GM06990 (cell line): Measurements from ENCODE around the gene GSTM1.

Experiments used
- DNase-seq: peaks from one replicate; pipeline ENCODE4 v3.0.0-alpha.2; 2011; ENCODE audit not compliant: insufficient read length; ENCODE audit errors: extremely low read depth
- H3K27me3 ChIP-seq: replicated peaks from 2 replicates; pipeline ENCODE4 v1.6.0; 2011; ENCODE audit warnings: low read length; ENCODE audit not compliant: control insufficient read depth, insufficient read depth
- H3K36me3 ChIP-seq: 2 replicates; pipeline ENCODE4 v1.5.1; 2011; ENCODE audit warnings: low read length; ENCODE audit not compliant: control insufficient read depth, insufficient read depth
- H3K4me3 ChIP-seq: replicated peaks from 2 replicates; pipeline ENCODE4 v1.5.1; 2011; ENCODE audit warnings: low read depth, mild to moderate bottlenecking, control low read depth, low read length
- CTCF ChIP-seq: IDR thresholded peaks from 2 replicates; pipeline ENCODE4 v1.5.1; 2011; ENCODE audit warnings: low read length, control low read depth, mild to moderate bottlenecking, inconsistent platforms; ENCODE audit not compliant: insufficient read depth, poor library complexity, severe bottlenecking

GSTM1 gene

GRCh38 chr1:109733236-109733870 lies 45.7 kb downstream of the GSTM1 start:
- DNase-seq = no peak
- Histone ChIP-seq H3K36me3 (no peaks in the 10 kb centered on the region), H3K4me3 (no peak overlapping the region), H3K27me3 (peaks cover 2% of the 10 kb centered on the region; the same call in 1 of the 2 replicates)
- TF ChIP-seq CTCF = no peak

GRCh38 chr1:109739738-109740614 lies 52.4 kb downstream of the GSTM1 start:
- Histone ChIP-seq H3K4me3 (no peak overlapping the region), H3K27me3 (peaks cover 6% of the 10 kb centered on the region), H3K36me3 (no peaks in the 10 kb centered on the region)
- no peak for TF ChIP-seq CTCF
- DNase-seq = peak; percentile 33

- DNase-seq = no peak
- TF ChIP-seq CTCF = no peak
- Histone ChIP-seq H3K4me3 (no peak within 1 kb of the TSS), H3K27me3 (peaks cover 6% of the 10 kb centered on the region), H3K36me3 (no peaks in the 10 kb centered on the region)
Measured at GRCh38 chr1:109740615-109741373, 53.2 kb downstream of the GSTM1 start, which contains the start of gene GSTM3. Gene GSTM3, minus strand, starts transcription at chr1:109741038. Its CDS starts 751 bp downstream, at chr1:109740287.
